WTC11 (cell line): ENCODE measurements around the gene MICA. TPM values are rescaled to one million over a fixed set of nuclear protein-coding genes. Genes with fewer than 3 reads are reported as not detected.

ENCODE experiments used
- ATAC-seq: fragments of 200-7000 bp; cut with Tn5 transposase; 2 replicates; pipeline ENCODE4 v1.10.0; 2021; ENCODE audit warnings: mild to moderate bottlenecking, moderate library complexity
- CTCF ChIA-PET: fragments of 300-600 bp; sonication (Branson Sonifier 250); formaldehyde crosslinking; loops from one replicate; lab custom pipeline; 2021; ENCODE audit warnings: antibody characterized with exemption; lab: Charles Lee
- POLR2A ChIA-PET: fragments of 350-600 bp; sonication (Branson Sonifier 250); formaldehyde crosslinking; loops from one replicate; lab custom pipeline; 2021; ENCODE audit warnings: antibody characterized with exemption; lab: Charles Lee
- DNase-seq: peaks from one replicate; pipeline ENCODE4 v3.0.0; 2021; ENCODE audit warnings: low spot score
- H3K27ac Mint-ChIP-seq: 2 replicates; pipeline ENCODE4 v1.8.0; 2021; ENCODE audit warnings: mixed read lengths
- H3K27me3 Mint-ChIP-seq: 2 replicates; pipeline ENCODE4 v1.8.0; 2021; ENCODE audit warnings: low read depth, mild to moderate bottlenecking, moderate library complexity, mixed read lengths
- H3K36me3 Mint-ChIP-seq: 2 replicates; pipeline ENCODE4 v1.8.0; 2021; ENCODE audit warnings: mixed read lengths
- H3K4me1 Mint-ChIP-seq: 2 replicates; pipeline ENCODE4 v1.8.0; 2022; ENCODE audit warnings: mixed read lengths
- H3K4me3 Mint-ChIP-seq: 2 replicates; pipeline ENCODE4 v1.8.0; 2021; ENCODE audit warnings: mild to moderate bottlenecking, moderate library complexity, mixed read lengths
- H3K9me3 Mint-ChIP-seq: 2 replicates; pipeline ENCODE4 v1.8.0; 2021; ENCODE audit warnings: mixed read lengths
- ELF4 ChIP-seq: sonication (generic); formaldehyde crosslinking; IDR thresholded peaks from 2 replicates; pipeline ENCODE4 v1.8.1; 2022; ENCODE audit warnings: low read depth, mild to moderate bottlenecking, moderate library complexity, missing genetic modification reagents
- EMX1 ChIP-seq: fragments of 250-450 bp; sonication (Bioruptor Pico); IDR thresholded peaks from 2 replicates; pipeline ENCODE4 v1.8.0; 2021; ENCODE audit warnings: mild to moderate bottlenecking
- ESRRA ChIP-seq: sonication (generic); formaldehyde crosslinking; IDR thresholded peaks from 2 replicates; pipeline ENCODE4 v1.8.1; 2022; ENCODE audit warnings: mild to moderate bottlenecking, missing genetic modification reagents, borderline replicate concordance
- FOXK1 ChIP-seq: sonication (generic); formaldehyde crosslinking; IDR thresholded peaks from 2 replicates; pipeline ENCODE4 v1.8.0; 2022; ENCODE audit warnings: mild to moderate bottlenecking, moderate library complexity, missing genetic modification reagents
- JUN ChIP-seq: sonication (generic); formaldehyde crosslinking; IDR thresholded peaks from 2 replicates; pipeline ENCODE4 v1.8.0; 2023; ENCODE audit warnings: mild to moderate bottlenecking, missing genetic modification reagents
- MXD4 ChIP-seq: fragments of 250-450 bp; sonication (Bioruptor Pico); IDR thresholded peaks from 2 replicates; pipeline ENCODE4 v1.8.0; 2021; ENCODE audit warnings: mild to moderate bottlenecking, moderate library complexity, borderline replicate concordance
- NFATC4 ChIP-seq: fragments of 250-450 bp; sonication (Bioruptor Pico); IDR thresholded peaks from 2 replicates; pipeline ENCODE4 v1.9.0; 2021; ENCODE audit warnings: mild to moderate bottlenecking
- NFE2L1 ChIP-seq: sonication (generic); formaldehyde crosslinking; IDR thresholded peaks from 2 replicates; pipeline ENCODE4 v1.8.1; 2023; ENCODE audit warnings: missing genetic modification reagents
- NFYB ChIP-seq: sonication (generic); formaldehyde crosslinking; conservative IDR thresholded peaks from 2 replicates; pipeline ENCODE4 v1.8.0; 2022; ENCODE audit warnings: low read depth, missing genetic modification reagents
- SMAD4 ChIP-seq: sonication (generic); formaldehyde crosslinking; IDR thresholded peaks from 2 replicates; pipeline ENCODE4 v1.8.0; 2022; ENCODE audit warnings: mild to moderate bottlenecking, missing genetic modification reagents
- TCF7 ChIP-seq: sonication (generic); formaldehyde crosslinking; IDR thresholded peaks from 2 replicates; pipeline ENCODE4 v1.8.0; 2022; ENCODE audit warnings: mild to moderate bottlenecking, low read depth, missing genetic modification reagents, moderate library complexity
- ZNF416 ChIP-seq: fragments of 250-450 bp; sonication (Bioruptor Pico); IDR thresholded peaks from 2 replicates; pipeline ENCODE4 v1.9.0; 2021; ENCODE audit warnings: mild to moderate bottlenecking, inconsistent platforms
- total RNA-seq: library from RNA; stranded (reverse); gene quantifications from 3 replicates; pipeline ENCODE4 v1.2.3, GENCODE V29; 2021
- TF ChIP-seq, protein P1 (sequence below): fragments of 250-450 bp; sonication (Bioruptor Pico); IDR thresholded peaks from 2 replicates; pipeline ENCODE4 v2.1.2; 2022; ENCODE audit warnings: mild to moderate bottlenecking, moderate library complexity
- TF ChIP-seq, protein P2 (sequence below): fragments of 250-450 bp; sonication (Bioruptor Pico); IDR thresholded peaks from 2 replicates; pipeline ENCODE4 v1.9.0; 2021; ENCODE audit warnings: mild to moderate bottlenecking
- TF ChIP-seq, protein P3 (sequence below): fragments of 250-450 bp; sonication (Bioruptor Pico); IDR thresholded peaks from 2 replicates; pipeline ENCODE4 v1.9.0; 2021; ENCODE audit warnings: mild to moderate bottlenecking
- TF ChIP-seq, protein P4 (sequence below): fragments of 250-450 bp; sonication (Bioruptor Pico); IDR thresholded peaks from 2 replicates; pipeline ENCODE4 v1.9.0; 2021; ENCODE audit warnings: mild to moderate bottlenecking, borderline replicate concordance
- TF ChIP-seq, protein P5 (sequence below): sonication (generic); formaldehyde crosslinking; IDR thresholded peaks from 2 replicates; pipeline ENCODE4 v1.8.1; 2023; ENCODE audit warnings: mild to moderate bottlenecking, missing genetic modification reagents
- TF ChIP-seq, protein P6 (sequence below): sonication (generic); formaldehyde crosslinking; IDR thresholded peaks from 2 replicates; pipeline ENCODE4 v1.8.1; 2022; ENCODE audit warnings: mild to moderate bottlenecking, missing genetic modification reagents, moderate library complexity, borderline replicate concordance

MICA gene
- total RNA-seq, 1 experiment from 2014 or later: 12.9 TPM

DNA sequence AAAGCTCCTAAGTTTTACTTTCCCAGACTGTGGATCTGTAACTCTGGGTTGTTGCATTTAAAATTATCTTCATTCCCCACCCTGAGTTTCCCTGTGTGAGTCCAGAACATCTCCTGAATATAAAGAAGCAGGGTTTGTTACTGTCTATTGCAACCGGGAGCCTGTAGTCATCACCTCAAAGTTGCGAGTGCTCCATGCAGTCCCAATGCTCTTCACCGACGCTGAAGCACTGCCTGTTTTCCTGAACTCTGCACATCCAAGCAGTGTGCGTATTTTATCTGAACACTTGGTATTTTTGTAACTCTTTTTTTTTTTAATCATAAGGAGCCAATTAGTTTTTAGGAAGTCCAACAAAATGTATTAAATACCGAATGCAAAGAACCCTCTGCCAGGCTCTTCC, 45.5 kb upstream of the MICA start:
- Mint-ChIP-seq H3K27me3 (peaks cover 87% of the 10 kb centered on the region), H3K4me1 (peaks cover 4% of the 10 kb centered on the region), H3K36me3 (peaks cover 17% of the 10 kb centered on the region), H3K9me3 (peaks cover 8% of the 10 kb centered on the region), H3K27ac (no peak overlapping the region), H3K4me3 (peak overlapping the region; percentile 85)
- TF ChIP-seq, protein P1, sequence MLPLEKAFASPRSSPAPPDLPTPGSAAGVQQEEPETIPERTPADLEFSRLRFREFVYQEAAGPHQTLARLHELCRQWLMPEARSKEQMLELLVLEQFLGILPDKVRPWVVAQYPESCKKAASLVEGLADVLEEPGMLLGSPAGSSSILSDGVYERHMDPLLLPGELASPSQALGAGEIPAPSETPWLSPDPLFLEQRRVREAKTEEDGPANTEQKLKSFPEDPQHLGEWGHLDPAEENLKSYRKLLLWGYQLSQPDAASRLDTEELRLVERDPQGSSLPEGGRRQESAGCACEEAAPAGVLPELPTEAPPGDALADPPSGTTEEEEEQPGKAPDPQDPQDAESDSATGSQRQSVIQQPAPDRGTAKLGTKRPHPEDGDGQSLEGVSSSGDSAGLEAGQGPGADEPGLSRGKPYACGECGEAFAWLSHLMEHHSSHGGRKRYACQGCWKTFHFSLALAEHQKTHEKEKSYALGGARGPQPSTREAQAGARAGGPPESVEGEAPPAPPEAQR: no peak
- TF ChIP-seq NFYB: no peak
- TF ChIP-seq ELF4: no peak
- TF ChIP-seq SMAD4 (CRISPR knock-in tag): no peak
- no peak for TF ChIP-seq EMX1 (CRISPR knock-in tag)
- TF ChIP-seq ESRRA (CRISPR knock-in tag): no peak
- TF ChIP-seq, protein P2, sequence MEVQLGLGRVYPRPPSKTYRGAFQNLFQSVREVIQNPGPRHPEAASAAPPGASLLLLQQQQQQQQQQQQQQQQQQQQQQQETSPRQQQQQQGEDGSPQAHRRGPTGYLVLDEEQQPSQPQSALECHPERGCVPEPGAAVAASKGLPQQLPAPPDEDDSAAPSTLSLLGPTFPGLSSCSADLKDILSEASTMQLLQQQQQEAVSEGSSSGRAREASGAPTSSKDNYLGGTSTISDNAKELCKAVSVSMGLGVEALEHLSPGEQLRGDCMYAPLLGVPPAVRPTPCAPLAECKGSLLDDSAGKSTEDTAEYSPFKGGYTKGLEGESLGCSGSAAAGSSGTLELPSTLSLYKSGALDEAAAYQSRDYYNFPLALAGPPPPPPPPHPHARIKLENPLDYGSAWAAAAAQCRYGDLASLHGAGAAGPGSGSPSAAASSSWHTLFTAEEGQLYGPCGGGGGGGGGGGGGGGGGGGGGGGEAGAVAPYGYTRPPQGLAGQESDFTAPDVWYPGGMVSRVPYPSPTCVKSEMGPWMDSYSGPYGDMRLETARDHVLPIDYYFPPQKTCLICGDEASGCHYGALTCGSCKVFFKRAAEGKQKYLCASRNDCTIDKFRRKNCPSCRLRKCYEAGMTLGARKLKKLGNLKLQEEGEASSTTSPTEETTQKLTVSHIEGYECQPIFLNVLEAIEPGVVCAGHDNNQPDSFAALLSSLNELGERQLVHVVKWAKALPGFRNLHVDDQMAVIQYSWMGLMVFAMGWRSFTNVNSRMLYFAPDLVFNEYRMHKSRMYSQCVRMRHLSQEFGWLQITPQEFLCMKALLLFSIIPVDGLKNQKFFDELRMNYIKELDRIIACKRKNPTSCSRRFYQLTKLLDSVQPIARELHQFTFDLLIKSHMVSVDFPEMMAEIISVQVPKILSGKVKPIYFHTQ: no peak
- TF ChIP-seq NFATC4 (CRISPR knock-in tag): no peak
- no peak for TF ChIP-seq ZNF416
- TF ChIP-seq MXD4 (CRISPR knock-in tag): no peak
- TF ChIP-seq, protein P3, sequence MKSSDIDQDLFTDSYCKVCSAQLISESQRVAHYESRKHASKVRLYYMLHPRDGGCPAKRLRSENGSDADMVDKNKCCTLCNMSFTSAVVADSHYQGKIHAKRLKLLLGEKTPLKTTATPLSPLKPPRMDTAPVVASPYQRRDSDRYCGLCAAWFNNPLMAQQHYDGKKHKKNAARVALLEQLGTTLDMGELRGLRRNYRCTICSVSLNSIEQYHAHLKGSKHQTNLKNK (CRISPR knock-in tag): no peak
- TF ChIP-seq NFE2L1 (CRISPR knock-in tag): no peak
- TF ChIP-seq FOXK1 (CRISPR knock-in tag): no peak
- TF ChIP-seq, protein P4, sequence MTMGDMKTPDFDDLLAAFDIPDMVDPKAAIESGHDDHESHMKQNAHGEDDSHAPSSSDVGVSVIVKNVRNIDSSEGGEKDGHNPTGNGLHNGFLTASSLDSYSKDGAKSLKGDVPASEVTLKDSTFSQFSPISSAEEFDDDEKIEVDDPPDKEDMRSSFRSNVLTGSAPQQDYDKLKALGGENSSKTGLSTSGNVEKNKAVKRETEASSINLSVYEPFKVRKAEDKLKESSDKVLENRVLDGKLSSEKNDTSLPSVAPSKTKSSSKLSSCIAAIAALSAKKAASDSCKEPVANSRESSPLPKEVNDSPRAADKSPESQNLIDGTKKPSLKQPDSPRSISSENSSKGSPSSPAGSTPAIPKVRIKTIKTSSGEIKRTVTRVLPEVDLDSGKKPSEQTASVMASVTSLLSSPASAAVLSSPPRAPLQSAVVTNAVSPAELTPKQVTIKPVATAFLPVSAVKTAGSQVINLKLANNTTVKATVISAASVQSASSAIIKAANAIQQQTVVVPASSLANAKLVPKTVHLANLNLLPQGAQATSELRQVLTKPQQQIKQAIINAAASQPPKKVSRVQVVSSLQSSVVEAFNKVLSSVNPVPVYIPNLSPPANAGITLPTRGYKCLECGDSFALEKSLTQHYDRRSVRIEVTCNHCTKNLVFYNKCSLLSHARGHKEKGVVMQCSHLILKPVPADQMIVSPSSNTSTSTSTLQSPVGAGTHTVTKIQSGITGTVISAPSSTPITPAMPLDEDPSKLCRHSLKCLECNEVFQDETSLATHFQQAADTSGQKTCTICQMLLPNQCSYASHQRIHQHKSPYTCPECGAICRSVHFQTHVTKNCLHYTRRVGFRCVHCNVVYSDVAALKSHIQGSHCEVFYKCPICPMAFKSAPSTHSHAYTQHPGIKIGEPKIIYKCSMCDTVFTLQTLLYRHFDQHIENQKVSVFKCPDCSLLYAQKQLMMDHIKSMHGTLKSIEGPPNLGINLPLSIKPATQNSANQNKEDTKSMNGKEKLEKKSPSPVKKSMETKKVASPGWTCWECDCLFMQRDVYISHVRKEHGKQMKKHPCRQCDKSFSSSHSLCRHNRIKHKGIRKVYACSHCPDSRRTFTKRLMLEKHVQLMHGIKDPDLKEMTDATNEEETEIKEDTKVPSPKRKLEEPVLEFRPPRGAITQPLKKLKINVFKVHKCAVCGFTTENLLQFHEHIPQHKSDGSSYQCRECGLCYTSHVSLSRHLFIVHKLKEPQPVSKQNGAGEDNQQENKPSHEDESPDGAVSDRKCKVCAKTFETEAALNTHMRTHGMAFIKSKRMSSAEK (CRISPR knock-in tag): no peak
- TF ChIP-seq, protein P5, sequence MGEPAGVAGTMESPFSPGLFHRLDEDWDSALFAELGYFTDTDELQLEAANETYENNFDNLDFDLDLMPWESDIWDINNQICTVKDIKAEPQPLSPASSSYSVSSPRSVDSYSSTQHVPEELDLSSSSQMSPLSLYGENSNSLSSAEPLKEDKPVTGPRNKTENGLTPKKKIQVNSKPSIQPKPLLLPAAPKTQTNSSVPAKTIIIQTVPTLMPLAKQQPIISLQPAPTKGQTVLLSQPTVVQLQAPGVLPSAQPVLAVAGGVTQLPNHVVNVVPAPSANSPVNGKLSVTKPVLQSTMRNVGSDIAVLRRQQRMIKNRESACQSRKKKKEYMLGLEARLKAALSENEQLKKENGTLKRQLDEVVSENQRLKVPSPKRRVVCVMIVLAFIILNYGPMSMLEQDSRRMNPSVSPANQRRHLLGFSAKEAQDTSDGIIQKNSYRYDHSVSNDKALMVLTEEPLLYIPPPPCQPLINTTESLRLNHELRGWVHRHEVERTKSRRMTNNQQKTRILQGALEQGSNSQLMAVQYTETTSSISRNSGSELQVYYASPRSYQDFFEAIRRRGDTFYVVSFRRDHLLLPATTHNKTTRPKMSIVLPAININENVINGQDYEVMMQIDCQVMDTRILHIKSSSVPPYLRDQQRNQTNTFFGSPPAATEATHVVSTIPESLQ (CRISPR knock-in tag): no peak
- no peak for TF ChIP-seq JUN (CRISPR knock-in tag)
- TF ChIP-seq, protein P6, sequence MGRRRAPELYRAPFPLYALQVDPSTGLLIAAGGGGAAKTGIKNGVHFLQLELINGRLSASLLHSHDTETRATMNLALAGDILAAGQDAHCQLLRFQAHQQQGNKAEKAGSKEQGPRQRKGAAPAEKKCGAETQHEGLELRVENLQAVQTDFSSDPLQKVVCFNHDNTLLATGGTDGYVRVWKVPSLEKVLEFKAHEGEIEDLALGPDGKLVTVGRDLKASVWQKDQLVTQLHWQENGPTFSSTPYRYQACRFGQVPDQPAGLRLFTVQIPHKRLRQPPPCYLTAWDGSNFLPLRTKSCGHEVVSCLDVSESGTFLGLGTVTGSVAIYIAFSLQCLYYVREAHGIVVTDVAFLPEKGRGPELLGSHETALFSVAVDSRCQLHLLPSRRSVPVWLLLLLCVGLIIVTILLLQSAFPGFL: no peak
- TF ChIP-seq TCF7 (CRISPR knock-in tag): no peak
- DNase-seq (no peak), ATAC-seq (no peak)
- CTCF ChIA-PET: interaction anchor here (1.0 kb wide), 2 partner anchors 9 to 240 kb away, joined by 3 to 6 read pairs; no protein-coding TSS in a partner anchor
- POLR2A ChIA-PET: interaction anchor here (0.8 kb wide), 1 partner anchor 9 kb away, joined by 3 read pairs; no protein-coding TSS in a partner anchor
